Measurements from ENCODE around the gene AKR1B1. TPM values are rescaled to one million over a fixed set of nuclear protein-coding genes. Genes with fewer than 3 reads are reported as not detected.

Gene AKR1B1
- total RNA-seq, 1 donor from 2014 or later: 91.8 TPM

DNA sequence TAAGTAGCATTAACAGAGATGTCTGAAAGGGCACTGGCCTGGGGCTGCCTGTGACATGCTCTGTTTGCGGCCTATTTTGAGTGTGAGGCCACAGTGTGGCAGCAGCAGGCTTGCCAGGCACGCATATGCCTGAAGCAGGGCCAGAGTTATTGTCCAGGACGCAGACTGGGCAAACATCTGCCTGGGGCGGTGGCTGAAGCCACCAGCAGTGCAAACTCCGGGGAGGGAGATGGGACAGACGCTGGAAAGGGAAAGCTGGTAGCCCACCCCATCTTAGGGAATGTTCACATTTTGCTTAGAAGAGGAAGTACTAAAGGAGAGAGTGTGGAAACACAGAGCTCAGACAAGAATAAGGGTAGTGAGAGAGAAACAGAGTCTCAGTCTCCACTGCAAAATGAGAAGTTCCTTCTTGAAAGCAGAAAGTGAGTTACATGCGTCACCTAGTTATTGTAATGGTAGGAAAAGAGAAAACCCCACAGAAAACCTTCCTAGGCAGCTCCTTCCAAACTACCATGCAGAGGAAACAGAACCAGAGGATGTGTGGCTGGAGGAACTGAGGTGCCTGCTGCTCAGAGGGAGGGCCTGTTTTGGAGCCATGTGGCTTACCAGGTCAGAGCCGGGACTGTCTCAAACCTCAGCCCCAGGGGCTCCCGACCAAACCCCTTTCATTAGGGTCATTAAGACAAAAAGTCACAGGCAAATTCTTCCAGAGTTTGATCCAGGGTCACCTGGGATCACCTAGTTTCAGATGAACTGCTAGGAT, 14.5 kb downstream of the AKR1B1 start:
- peak; percentile 60 for ATAC-seq
- Histone ChIP-seq H3K36me3 (peaks cover 84% of the 10 kb centered on the region), H3K27me3 (no peaks in the 10 kb centered on the region), H3K27ac (peak overlapping the region; percentile 6), H3K4me3 (no peak overlapping the region), H3K4me1 (no peaks in the 10 kb centered on the region), H3K9me3 (no peaks in the 10 kb centered on the region)
- intact Hi-C loops (cut with DNase I): no loop called here
- TF ChIP-seq, protein P1, sequence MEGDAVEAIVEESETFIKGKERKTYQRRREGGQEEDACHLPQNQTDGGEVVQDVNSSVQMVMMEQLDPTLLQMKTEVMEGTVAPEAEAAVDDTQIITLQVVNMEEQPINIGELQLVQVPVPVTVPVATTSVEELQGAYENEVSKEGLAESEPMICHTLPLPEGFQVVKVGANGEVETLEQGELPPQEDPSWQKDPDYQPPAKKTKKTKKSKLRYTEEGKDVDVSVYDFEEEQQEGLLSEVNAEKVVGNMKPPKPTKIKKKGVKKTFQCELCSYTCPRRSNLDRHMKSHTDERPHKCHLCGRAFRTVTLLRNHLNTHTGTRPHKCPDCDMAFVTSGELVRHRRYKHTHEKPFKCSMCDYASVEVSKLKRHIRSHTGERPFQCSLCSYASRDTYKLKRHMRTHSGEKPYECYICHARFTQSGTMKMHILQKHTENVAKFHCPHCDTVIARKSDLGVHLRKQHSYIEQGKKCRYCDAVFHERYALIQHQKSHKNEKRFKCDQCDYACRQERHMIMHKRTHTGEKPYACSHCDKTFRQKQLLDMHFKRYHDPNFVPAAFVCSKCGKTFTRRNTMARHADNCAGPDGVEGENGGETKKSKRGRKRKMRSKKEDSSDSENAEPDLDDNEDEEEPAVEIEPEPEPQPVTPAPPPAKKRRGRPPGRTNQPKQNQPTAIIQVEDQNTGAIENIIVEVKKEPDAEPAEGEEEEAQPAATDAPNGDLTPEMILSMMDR (IDR thresholded peaks at IDR 0.05): no peak
- no peak for DNase-seq

DNA sequence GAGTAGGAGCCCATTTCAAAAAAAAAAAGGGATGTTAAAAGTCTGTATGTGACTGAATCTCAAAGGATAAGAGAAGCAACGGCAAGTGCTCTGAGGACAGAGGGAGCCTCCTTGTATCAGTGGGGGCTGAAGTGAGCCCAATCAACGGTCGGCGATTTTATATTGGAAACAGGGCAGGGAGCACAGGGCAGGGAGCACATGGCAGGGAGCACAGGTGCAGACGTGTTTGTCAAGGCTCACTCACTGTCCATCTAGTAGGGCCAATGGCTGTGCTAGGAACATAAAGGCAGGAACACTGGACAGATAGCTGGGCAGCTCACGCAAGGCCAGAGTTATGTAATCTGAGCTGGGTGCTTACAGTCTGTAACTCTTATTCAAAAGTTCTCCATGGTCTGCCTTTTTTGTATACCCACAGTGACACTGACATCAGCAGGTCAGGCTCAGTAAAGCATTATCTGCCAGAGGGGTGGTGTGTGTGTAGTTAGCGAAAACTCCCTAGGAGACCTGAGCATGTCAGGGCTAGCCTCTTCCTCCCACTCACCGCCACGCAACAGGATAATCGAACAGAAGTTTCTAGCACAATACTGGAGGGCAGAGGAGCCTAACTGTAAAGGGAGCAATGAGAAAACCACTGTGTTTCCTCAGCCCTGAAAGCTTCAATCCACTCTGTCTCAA, 15.4 kb downstream of the AKR1B1 start:
- peaks cover 78% of the 10 kb centered on the region for H3K36me3 ChIP-seq
- intact Hi-C loops (cut with DNase I): no loop called here

DNA sequence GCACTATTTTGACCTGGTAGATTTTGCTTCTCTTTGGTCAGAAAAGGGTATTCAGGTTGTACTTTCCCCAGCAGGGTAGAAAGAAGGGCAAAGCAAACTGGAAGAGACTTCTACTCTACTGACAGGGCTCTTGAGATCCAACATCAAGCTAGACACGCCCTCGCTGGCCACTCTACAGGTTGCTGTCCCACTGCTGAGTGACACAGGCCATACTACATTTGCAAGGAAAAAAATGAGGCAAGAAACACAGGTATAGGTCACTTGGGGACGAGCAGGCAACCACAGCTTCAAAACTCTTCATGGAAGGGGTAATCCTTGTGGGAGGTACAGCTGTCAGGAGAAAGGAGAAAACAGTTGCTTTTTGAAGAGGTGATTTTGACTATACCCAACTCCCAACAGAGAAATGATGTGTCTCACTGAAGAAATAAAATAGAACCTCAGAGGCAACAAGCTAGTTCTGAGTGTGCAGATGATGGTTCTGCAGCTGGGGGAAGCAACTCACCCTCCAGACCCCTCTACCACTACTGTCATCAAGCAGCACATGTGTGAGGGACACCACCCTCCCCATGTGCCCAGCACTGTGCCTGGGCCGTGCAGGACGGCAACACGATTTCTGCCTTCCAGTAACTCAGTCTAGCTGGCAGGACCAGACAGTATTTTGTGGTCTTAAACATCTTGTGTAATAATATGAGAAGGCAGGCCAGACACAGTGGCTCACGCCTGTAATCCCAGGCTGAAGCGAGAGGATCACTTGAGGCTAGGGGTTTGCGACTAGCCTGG, 16.3 kb downstream of the AKR1B1 start:
- no peaks in the 10 kb centered on the region for H3K27me3 ChIP-seq
- TF ChIP-seq, protein P1 (IDR thresholded peaks at IDR 0.05): no peak
- no peak for ATAC-seq
- no peaks in the 10 kb centered on the region for H3K4me1 ChIP-seq
- no peak overlapping the region for H3K4me3 ChIP-seq
- peaks cover 71% of the 10 kb centered on the region for H3K36me3 ChIP-seq
- H3K9me3 ChIP-seq: no peaks in the 10 kb centered on the region
- no peak for DNase-seq
- intact Hi-C loops (cut with DNase I): no loop called here
- H3K27ac ChIP-seq: no peak overlapping the region

More for the DNA sequence above, 15.4 kb downstream of the AKR1B1 start:
- Histone ChIP-seq H3K9me3 (no peaks in the 10 kb centered on the region), H3K27ac (peak overlapping the region; percentile 6), H3K4me3 (no peak overlapping the region), H3K27me3 (no peaks in the 10 kb centered on the region), H3K4me1 (no peaks in the 10 kb centered on the region)
- TF ChIP-seq, protein P1 (IDR thresholded peaks at IDR 0.05): no peak
- ATAC-seq (no peak), DNase-seq (no peak)

DNA sequence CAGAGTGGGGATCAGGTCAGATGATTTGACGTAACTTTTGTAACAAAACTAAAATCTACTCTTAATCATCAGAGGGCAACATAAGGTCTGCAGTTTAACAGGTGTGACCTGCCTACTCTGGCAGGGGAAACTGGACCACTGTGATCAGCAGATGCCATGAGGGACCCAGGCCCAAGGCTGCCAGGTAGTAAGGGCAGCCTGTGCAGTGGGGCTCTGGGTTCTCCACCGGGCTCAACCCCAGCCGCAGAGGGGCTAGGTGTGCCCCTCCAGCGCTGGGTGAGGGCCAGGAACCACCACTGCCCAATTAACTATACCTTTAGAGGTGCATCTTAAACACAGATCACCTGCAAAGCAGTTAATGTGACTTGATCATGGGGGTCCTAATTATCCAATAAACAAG, 17.6 kb downstream of the AKR1B1 start:
- peaks cover 57% of the 10 kb centered on the region for H3K36me3 ChIP-seq
- H3K27me3 ChIP-seq: no peaks in the 10 kb centered on the region
- ATAC-seq (no peak), DNase-seq (no peak)
- intact Hi-C loops (cut with DNase I): no loop called here
- TF ChIP-seq, protein P1 (IDR thresholded peaks at IDR 0.05): no peak
- H3K4me3 ChIP-seq: no peak overlapping the region
- H3K4me1 ChIP-seq: no peaks in the 10 kb centered on the region
- no peak overlapping the region for H3K27ac ChIP-seq
- no peaks in the 10 kb centered on the region for H3K9me3 ChIP-seq

DNA sequence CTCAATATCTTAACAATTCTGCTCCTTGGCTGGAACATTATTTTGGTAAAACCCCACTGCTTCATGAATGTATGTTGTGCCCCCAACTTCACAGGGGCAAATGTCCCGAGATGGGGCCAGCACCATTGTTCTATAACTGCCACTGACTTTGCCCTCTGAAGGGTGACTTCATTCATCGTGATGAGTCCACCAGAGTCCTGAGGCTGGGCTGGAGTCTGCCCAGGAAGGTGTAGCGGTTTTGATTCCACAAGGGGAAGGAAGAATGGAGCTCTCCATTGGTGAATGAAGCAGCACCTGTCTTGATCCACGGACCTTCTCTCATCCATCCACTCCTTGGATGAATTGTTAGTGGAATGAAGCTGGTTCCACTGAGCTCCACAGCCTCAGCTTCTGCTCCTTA, 18.4 kb downstream of the AKR1B1 start:
- ATAC-seq (no peak), DNase-seq (no peak)
- Histone ChIP-seq H3K27me3 (no peaks in the 10 kb centered on the region), H3K4me3 (no peak overlapping the region), H3K36me3 (peaks cover 49% of the 10 kb centered on the region), H3K9me3 (no peaks in the 10 kb centered on the region), H3K27ac (no peak overlapping the region), H3K4me1 (no peaks in the 10 kb centered on the region)
- TF ChIP-seq, protein P1 (IDR thresholded peaks at IDR 0.05): no peak
- intact Hi-C loops (cut with DNase I): no loop called here

Data from upper lobe of right lung (tissue), 1 donor.